ENCODE results near the gene NABP1.

NABP1 gene

GRCh38 chr2:191693778-191694177 lies 15.8 kb downstream of the NABP1 start:
- Histone ChIP-seq H3K18ac (ENCODE audit: low read length) (no peak overlapping the region), H2BK5ac (ENCODE audit: low read length) (no peak overlapping the region), H3K4me3 (ENCODE audit: low read length) (no peak overlapping the region), H3K36me3 (ENCODE audit: control insufficient read depth, insufficient read depth, low read length) (no peaks in the 10 kb centered on the region), H3K4me1 (ENCODE audit: control insufficient read depth, low read depth, low read length) (no peaks in the 10 kb centered on the region), H4K8ac (ENCODE audit: low read depth, low read length) (no peak overlapping the region), H3K23ac (ENCODE audit: low read length) (no peak overlapping the region), H4K5ac (ENCODE audit: low read length) (no peak overlapping the region), H2BK120ac (ENCODE audit: low read depth, low read length) (no peak overlapping the region), H2AK5ac (ENCODE audit: low read length) (no peak overlapping the region), H3K4me2 (ENCODE audit: low read length) (no peak overlapping the region), H3K79me1 (ENCODE audit: low read length) (no peaks in the 10 kb centered on the region), H3K56ac (ENCODE audit: low read length) (no peak overlapping the region), H3K79me2 (ENCODE audit: control insufficient read depth, insufficient read depth, low read length) (no peaks in the 10 kb centered on the region), H3K27me3 (ENCODE audit: insufficient read depth, low read length, poor library complexity) (no peaks in the 10 kb centered on the region), H3K27ac (ENCODE audit: low read depth, low read length) (no peak overlapping the region), H2BK15ac (replicated peaks; ENCODE audit: low read depth) (no peak overlapping the region), H3K9ac (ENCODE audit: low read length) (no peak overlapping the region), H3K4ac (ENCODE audit: low read depth, low read length) (no peak overlapping the region)
- no CpG with 5 or more reads among the region's 1 CpG for WGBS (ENCODE audit: extremely low coverage, insufficient coverage, low lambda C conversion rate)
- no peak for DNase-seq

- H2AK5ac ChIP-seq (ENCODE audit: low read length), result no peak overlapping the region
Measured at GRCh38 chr2:191696001-191696400, 18.1 kb downstream of the NABP1 start.

DNA sequence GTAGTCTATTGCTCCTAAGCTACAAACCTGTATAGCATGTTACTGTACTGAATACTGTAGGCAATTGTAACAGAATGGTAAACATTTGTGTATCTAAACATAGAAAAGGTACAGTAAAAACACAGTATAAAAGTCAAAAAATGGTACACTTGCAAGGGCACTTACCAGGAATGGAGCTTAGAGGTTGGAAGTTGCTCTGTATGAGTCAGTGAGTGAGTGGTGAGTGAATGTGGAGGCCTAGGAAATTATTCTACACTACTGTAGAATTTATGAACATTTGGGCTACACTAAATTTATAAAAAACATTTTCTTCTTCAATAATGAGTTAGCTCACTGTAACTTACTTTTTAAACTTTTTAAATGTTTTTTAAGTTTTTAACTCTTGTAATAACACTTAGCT lies 19.0 kb downstream of the NABP1 start:
- H3K36me3 ChIP-seq (ENCODE audit: control insufficient read depth, insufficient read depth, low read length), result no peaks in the 10 kb centered on the region
- DNase-seq, result no peak
- no peak overlapping the region for H3K4me3 ChIP-seq (ENCODE audit: low read length)

More at GRCh38 chr2:191696001-191696400, 18.1 kb downstream of the NABP1 start:
- Histone ChIP-seq H3K9ac (ENCODE audit: low read length) (no peak overlapping the region), H3K4ac (ENCODE audit: low read depth, low read length) (no peak overlapping the region), H3K56ac (ENCODE audit: low read length) (no peak overlapping the region), H3K27ac (ENCODE audit: low read depth, low read length) (no peak overlapping the region), H3K79me2 (ENCODE audit: control insufficient read depth, insufficient read depth, low read length) (no peaks in the 10 kb centered on the region), H3K79me1 (ENCODE audit: low read length) (no peaks in the 10 kb centered on the region), H2BK5ac (ENCODE audit: low read length) (no peak overlapping the region), H3K4me1 (ENCODE audit: control insufficient read depth, low read depth, low read length) (no peaks in the 10 kb centered on the region), H4K5ac (ENCODE audit: low read length) (no peak overlapping the region), H3K27me3 (ENCODE audit: insufficient read depth, low read length, poor library complexity) (no peaks in the 10 kb centered on the region), H3K4me3 (ENCODE audit: low read length) (no peak overlapping the region), H3K4me2 (ENCODE audit: low read length) (no peak overlapping the region), H3K23ac (ENCODE audit: low read length) (no peak overlapping the region), H2BK120ac (ENCODE audit: low read depth, low read length) (no peak overlapping the region), H4K8ac (ENCODE audit: low read depth, low read length) (no peak overlapping the region), H2BK15ac (replicated peaks; ENCODE audit: low read depth) (no peak overlapping the region), H3K18ac (ENCODE audit: low read length) (no peak overlapping the region), H3K36me3 (ENCODE audit: control insufficient read depth, insufficient read depth, low read length) (no peaks in the 10 kb centered on the region)
- DNase-seq, result no peak

DNA sequence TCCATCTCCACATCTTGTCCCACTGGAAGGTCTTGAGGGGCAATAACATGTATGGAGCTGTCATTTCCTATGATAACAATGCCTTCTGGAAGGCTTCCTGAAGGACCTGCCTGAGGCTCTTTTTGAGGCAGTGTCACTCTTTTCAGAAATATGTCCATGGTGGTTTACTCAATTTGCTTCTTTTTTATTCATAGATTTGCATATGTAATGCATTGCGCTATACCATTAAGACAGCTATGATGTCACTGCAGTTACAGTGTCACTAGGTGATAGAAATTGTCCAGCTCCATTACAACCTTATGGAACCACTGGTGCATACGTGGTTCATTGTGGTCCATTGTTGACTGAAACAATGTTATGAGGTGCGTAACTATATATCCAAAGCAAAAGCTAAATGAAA lies 19.9 kb downstream of the NABP1 start:
- Histone ChIP-seq H2BK15ac (replicated peaks; ENCODE audit: low read depth) (no peak overlapping the region), H2BK120ac (ENCODE audit: low read depth, low read length) (no peak overlapping the region), H3K27ac (ENCODE audit: low read depth, low read length) (no peak overlapping the region), H3K4me3 (ENCODE audit: low read length) (no peak overlapping the region), H3K9ac (ENCODE audit: low read length) (no peak overlapping the region), H2BK5ac (ENCODE audit: low read length) (no peak overlapping the region), H4K8ac (ENCODE audit: low read depth, low read length) (no peak overlapping the region), H3K27me3 (ENCODE audit: insufficient read depth, low read length, poor library complexity) (no peaks in the 10 kb centered on the region), H3K79me1 (ENCODE audit: low read length) (no peaks in the 10 kb centered on the region), H3K79me2 (ENCODE audit: control insufficient read depth, insufficient read depth, low read length) (no peaks in the 10 kb centered on the region), H3K36me3 (ENCODE audit: control insufficient read depth, insufficient read depth, low read length) (no peaks in the 10 kb centered on the region), H4K5ac (ENCODE audit: low read length) (no peak overlapping the region), H3K4me2 (ENCODE audit: low read length) (no peak overlapping the region), H3K4me1 (ENCODE audit: control insufficient read depth, low read depth, low read length) (no peaks in the 10 kb centered on the region), H3K18ac (ENCODE audit: low read length) (no peak overlapping the region), H3K4ac (ENCODE audit: low read depth, low read length) (no peak overlapping the region), H3K23ac (ENCODE audit: low read length) (no peak overlapping the region), H2AK5ac (ENCODE audit: low read length) (no peak overlapping the region), H3K56ac (ENCODE audit: low read length) (no peak overlapping the region)
- DNase-seq, result no peak
- no CpG with 5 or more reads among the region's 3 CpGs for WGBS (ENCODE audit: extremely low coverage, insufficient coverage, low lambda C conversion rate)

More for the DNA sequence above, 19.0 kb downstream of the NABP1 start:
- Histone ChIP-seq H3K4me2 (ENCODE audit: low read length) (no peak overlapping the region), H3K18ac (ENCODE audit: low read length) (no peak overlapping the region), H2BK120ac (ENCODE audit: low read depth, low read length) (no peak overlapping the region), H3K27ac (ENCODE audit: low read depth, low read length) (no peak overlapping the region), H4K5ac (ENCODE audit: low read length) (no peak overlapping the region), H3K23ac (ENCODE audit: low read length) (no peak overlapping the region), H3K4me1 (ENCODE audit: control insufficient read depth, low read depth, low read length) (no peaks in the 10 kb centered on the region), H3K9ac (ENCODE audit: low read length) (no peak overlapping the region), H3K27me3 (ENCODE audit: insufficient read depth, low read length, poor library complexity) (no peaks in the 10 kb centered on the region), H2BK5ac (ENCODE audit: low read length) (no peak overlapping the region), H3K56ac (ENCODE audit: low read length) (no peak overlapping the region), H2AK5ac (ENCODE audit: low read length) (no peak overlapping the region), H4K8ac (ENCODE audit: low read depth, low read length) (no peak overlapping the region), H3K4ac (ENCODE audit: low read depth, low read length) (no peak overlapping the region), H3K79me2 (ENCODE audit: control insufficient read depth, insufficient read depth, low read length) (no peaks in the 10 kb centered on the region), H2BK15ac (replicated peaks; ENCODE audit: low read depth) (no peak overlapping the region), H3K79me1 (ENCODE audit: low read length) (no peaks in the 10 kb centered on the region)

- Histone ChIP-seq H3K9ac (ENCODE audit: low read length) (no peak overlapping the region), H3K4me2 (ENCODE audit: low read length) (no peak overlapping the region), H3K4me3 (ENCODE audit: low read length) (no peak overlapping the region), H2BK120ac (ENCODE audit: low read depth, low read length) (no peak overlapping the region), H2BK5ac (ENCODE audit: low read length) (no peak overlapping the region), H3K36me3 (ENCODE audit: control insufficient read depth, insufficient read depth, low read length) (no peaks in the 10 kb centered on the region), H3K56ac (ENCODE audit: low read length) (no peak overlapping the region), H3K4ac (ENCODE audit: low read depth, low read length) (no peak overlapping the region), H3K79me2 (ENCODE audit: control insufficient read depth, insufficient read depth, low read length) (no peaks in the 10 kb centered on the region), H2AK5ac (ENCODE audit: low read length) (no peak overlapping the region), H3K27ac (ENCODE audit: low read depth, low read length) (no peak overlapping the region), H3K4me1 (ENCODE audit: control insufficient read depth, low read depth, low read length) (no peaks in the 10 kb centered on the region), H4K5ac (ENCODE audit: low read length) (no peak overlapping the region), H3K23ac (ENCODE audit: low read length) (no peak overlapping the region), H3K79me1 (ENCODE audit: low read length) (no peaks in the 10 kb centered on the region), H3K18ac (ENCODE audit: low read length) (no peak overlapping the region), H4K8ac (ENCODE audit: low read depth, low read length) (no peak overlapping the region), H2BK15ac (replicated peaks; ENCODE audit: low read depth) (no peak overlapping the region), H3K27me3 (ENCODE audit: insufficient read depth, low read length, poor library complexity) (no peaks in the 10 kb centered on the region)
- no CpG with 5 or more reads among the region's 10 CpGs for WGBS (ENCODE audit: extremely low coverage, insufficient coverage, low lambda C conversion rate)
- DNase-seq, result no peak
Measured at GRCh38 chr2:191699341-191699945, 21.5 kb downstream of the NABP1 start.

- Histone ChIP-seq H2BK15ac (replicated peaks; ENCODE audit: low read depth) (no peak overlapping the region), H4K5ac (ENCODE audit: low read length) (no peak overlapping the region), H2BK5ac (ENCODE audit: low read length) (no peak overlapping the region), H3K27me3 (ENCODE audit: insufficient read depth, low read length, poor library complexity) (no peaks in the 10 kb centered on the region), H3K79me1 (ENCODE audit: low read length) (no peaks in the 10 kb centered on the region), H3K4me3 (ENCODE audit: low read length) (no peak overlapping the region), H3K18ac (ENCODE audit: low read length) (no peak overlapping the region), H3K23ac (ENCODE audit: low read length) (no peak overlapping the region), H3K9ac (ENCODE audit: low read length) (no peak overlapping the region), H3K56ac (ENCODE audit: low read length) (no peak overlapping the region), H3K4ac (ENCODE audit: low read depth, low read length) (no peak overlapping the region), H3K36me3 (ENCODE audit: control insufficient read depth, insufficient read depth, low read length) (no peaks in the 10 kb centered on the region), H2BK120ac (ENCODE audit: low read depth, low read length) (no peak overlapping the region), H4K8ac (ENCODE audit: low read depth, low read length) (no peak overlapping the region), H3K27ac (ENCODE audit: low read depth, low read length) (no peak overlapping the region), H3K79me2 (ENCODE audit: control insufficient read depth, insufficient read depth, low read length) (no peaks in the 10 kb centered on the region), H2AK5ac (ENCODE audit: low read length) (no peak overlapping the region), H3K4me2 (ENCODE audit: low read length) (no peak overlapping the region), H3K4me1 (ENCODE audit: control insufficient read depth, low read depth, low read length) (no peaks in the 10 kb centered on the region)
- no CpG with 5 or more reads among the region's 1 CpG for WGBS (ENCODE audit: extremely low coverage, insufficient coverage, low lambda C conversion rate)
- no peak for DNase-seq
Measured at GRCh38 chr2:191701029-191701428, 23.1 kb downstream of the NABP1 start.
